GM12875 (cell line): ENCODE results near the gene APRT.
A peak's percentile ranks its signal among the peaks of the same experiment; 100 is the strongest.

Experiments used
- H3K4me3 ChIP-seq: one replicate; pipeline ENCODE4 v1.5.1; 2011; ENCODE audit warnings: low read depth, low read length, control low read depth
- CTCF ChIP-seq: IDR thresholded peaks from 2 replicates; pipeline ENCODE4 v1.5.1; 2011; ENCODE audit warnings: low read depth, mild to moderate bottlenecking, control low read depth, inconsistent platforms, low read length, moderate library complexity, borderline replicate concordance; ENCODE audit not compliant: insufficient read depth

The APRT gene

DNA sequence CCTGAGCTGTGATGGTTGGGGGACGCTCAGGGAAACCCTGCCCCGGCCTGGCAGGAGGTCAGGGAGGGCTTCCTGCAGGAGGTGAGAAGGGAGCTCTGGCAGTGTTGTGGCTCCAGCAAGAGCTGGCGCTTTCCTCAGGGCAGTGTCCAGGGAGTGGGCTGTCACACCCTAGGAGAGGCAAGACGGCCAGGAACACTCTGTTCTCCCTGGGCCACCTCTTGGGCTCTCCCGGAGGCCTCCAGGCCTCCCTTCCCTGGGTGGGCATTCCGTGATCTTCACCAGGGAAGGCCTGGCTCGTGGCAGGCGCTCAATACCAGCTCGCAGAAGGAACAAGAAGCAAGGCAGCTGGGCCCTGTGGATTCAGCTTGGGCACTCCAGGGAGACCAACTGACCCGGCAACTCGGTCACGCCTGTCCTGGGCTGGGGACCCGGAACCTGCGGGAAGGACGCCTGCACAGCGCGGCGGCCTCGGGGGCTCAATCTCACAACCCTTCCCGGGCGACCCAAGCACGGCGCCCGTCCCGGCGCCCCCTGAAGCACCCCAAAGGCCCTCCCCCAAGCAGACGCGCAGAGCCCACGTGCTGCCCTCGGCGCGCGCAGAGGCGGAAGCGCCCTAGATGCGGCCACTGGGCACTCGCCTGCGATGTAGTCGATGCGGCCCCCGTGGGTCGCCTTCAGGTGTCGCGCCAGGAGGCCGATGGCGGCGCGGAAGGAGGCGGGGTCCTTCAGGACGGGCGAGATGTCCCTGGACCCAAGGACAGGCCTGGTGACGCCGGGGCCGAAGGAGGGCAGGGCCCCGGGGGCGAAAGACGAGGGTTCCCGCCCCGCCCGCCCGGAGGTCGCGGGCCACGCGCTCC lies 588 bp downstream of the APRT start:
- H3K4me3 ChIP-seq: peak overlapping the region; percentile 94
- TF ChIP-seq CTCF: no peak

DNA sequence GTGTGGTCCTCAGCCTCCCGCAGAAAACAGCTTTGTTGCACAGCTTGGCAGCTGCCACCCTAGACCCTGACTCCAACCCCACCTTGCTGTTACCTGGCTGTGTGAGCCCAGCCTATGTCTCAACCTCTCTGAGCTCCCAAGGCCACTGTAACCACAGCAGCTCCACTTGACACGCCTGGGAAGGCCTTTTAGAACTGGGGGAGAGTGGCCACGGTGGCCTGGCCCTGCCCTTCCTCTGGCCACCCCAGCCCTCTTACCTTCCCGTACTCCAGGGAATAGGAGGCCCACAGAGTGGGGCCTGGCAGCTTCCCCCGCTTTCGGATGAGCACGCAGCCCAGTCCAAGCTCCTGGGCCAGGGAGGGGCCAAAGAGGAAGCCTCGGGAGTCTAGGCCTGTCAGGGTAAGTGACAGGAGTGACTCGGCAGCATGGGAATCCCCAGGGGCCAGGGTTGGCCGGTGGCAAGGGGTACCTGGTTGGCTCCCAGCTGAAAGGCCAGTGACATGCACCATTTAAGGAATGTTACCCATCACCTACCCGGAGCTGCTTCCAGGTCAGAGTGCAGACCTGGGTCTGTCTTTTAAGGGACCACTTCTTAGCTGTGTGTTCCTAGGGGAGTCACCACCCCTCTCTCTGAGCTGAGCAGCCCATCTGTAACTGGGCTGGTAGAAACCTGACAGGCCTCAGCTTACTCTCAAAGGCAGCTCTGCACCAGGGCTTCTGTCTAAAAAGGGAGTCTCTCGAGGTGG lies 1.4 kb downstream of the APRT start:
- H3K4me3 ChIP-seq: peak overlapping the region; percentile 94
- TF ChIP-seq CTCF: no peak

DNA sequence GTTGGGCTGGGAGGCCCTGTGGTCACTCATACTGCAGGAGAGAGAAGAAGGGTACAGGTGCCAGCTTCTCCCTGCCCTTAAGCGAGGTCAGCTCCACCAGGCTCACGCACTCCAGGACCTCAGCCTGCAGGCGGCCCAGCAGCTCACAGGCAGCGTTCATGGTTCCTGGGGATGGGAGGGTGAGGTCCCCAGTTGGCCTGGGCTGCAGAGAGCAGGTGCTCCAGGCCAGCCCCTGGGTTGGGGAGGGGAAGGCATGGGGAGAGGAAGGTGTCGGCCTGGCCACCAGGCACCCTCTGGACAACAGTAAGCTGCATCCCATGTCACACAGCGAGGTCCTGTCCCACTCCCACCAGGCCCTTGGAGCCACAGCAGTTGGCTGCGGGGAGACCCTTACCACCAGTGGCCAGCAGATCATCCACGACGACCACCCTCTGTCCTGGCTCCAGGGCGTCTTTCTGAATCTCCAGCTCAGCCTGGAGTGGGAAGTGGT lies 2.0 kb downstream of the APRT start:
- H3K4me3 ChIP-seq: peak overlapping the region; percentile 94
- no peak for TF ChIP-seq CTCF

DNA sequence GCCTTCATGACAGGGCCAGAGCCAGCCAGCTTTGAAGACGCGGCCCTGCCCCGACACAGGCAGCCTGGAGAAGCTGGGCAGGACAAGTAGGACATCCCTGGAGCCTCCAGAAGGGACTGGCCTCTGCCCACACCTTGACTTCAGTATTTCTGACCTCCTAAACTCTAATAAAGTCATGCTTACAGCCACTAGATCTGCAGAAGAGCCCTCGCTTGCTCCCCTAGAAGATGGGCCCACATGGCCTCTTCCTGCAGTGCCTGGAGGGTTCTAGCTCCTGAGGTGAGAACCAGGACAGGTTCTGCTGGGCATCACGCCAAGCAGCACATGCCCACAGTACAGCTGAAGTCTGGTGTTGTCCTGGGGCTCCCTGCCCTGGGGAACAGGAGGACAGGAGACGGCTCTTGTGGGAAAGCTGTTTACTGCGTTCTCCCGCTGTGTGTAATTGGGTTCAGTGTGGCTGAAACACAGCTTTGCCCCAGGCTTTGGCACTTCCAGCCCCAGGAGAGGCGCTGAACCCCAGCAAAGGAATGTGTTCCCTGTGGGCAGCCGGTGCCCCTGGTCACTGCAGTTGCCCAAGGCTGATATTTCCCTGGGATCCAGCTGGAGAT lies 2.6 kb downstream of the APRT start:
- no peak overlapping the region for H3K4me3 ChIP-seq
- no peak for TF ChIP-seq CTCF

DNA sequence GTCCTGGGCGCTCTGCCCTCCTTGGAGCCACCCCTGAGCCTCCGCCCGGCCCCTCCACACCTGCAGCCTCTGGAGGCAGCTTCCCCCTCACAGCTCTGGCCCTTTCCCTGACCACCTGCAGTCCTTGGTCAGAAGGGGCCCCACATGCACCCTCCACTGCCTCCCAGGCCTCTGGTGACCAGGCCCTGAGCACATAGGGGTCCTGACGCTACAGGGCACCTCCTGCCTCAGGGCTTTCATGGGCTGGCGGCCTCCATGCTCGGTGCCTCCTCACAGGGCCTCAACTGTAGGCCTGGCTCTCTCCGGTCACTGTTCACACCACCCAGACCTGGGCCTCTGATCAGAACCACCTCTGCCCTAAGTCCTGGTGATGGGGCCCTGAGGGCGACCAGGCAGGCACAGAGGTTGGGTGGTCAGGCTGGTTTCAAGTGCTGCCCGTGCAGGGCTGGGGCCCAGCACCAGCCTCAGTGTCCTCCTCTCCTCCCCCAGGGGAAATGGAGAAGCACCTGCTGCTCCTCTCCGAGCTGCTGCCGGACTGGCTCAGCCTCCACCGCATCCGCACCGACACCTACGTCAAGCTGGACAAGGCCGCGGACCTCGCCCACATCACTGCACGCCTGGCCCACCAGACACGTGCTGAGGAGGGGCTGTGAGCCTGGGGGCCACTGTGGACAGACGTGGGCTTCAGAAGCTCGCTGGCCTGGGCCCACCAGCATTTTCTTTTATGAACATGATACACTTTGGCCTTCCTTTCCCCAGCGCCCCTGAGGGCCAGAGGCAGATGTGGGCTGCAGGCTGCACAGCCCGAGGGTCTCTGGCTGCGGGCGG lies 3.9 kb downstream of the APRT start:
- H3K4me3 ChIP-seq: no peak overlapping the region
- no peak for TF ChIP-seq CTCF

- no peak overlapping the region for H3K4me3 ChIP-seq
- TF ChIP-seq CTCF: no peak
These were observed 4.5 kb downstream of the APRT start for GRCh38 chr16:88807142-88807625.
